ENCODE data around the gene ADRB1.

Gene ADRB1

GRCh38 chr10:114052255-114052654 is 8.6 kb downstream of the ADRB1 start:
- no peak for TF ChIP-seq CTCF (IDR thresholded peaks at IDR 0.05; ENCODE audit: insufficient read depth, low read depth, low read length, missing control alignments)
- DNase-seq (ENCODE audit: low read depth) = no peak
- H3K4me3 ChIP-seq (ENCODE audit: low read length) = no peak overlapping the region

- no peak for DNase-seq (ENCODE audit: low read depth)
- no peak overlapping the region for H3K4me3 ChIP-seq (ENCODE audit: low read length)
- TF ChIP-seq CTCF (IDR thresholded peaks at IDR 0.05; ENCODE audit: insufficient read depth, low read depth, low read length, missing control alignments) = no peak
Observed at GRCh38 chr10:114053946-114054345, 10.3 kb downstream of the ADRB1 start.

GRCh38 chr10:114057855-114058254 is 14.2 kb downstream of the ADRB1 start:
- no peak overlapping the region for H3K4me3 ChIP-seq (ENCODE audit: low read length)
- TF ChIP-seq CTCF (IDR thresholded peaks at IDR 0.05; ENCODE audit: insufficient read depth, low read depth, low read length, missing control alignments) = no peak
- DNase-seq (ENCODE audit: low read depth) = no peak

- DNase-seq (ENCODE audit: low read depth) = no peak
- no peak for TF ChIP-seq CTCF (IDR thresholded peaks at IDR 0.05; ENCODE audit: insufficient read depth, low read depth, low read length, missing control alignments)
- H3K4me3 ChIP-seq (ENCODE audit: low read length) = no peak overlapping the region
Observed at GRCh38 chr10:114058297-114058696, 14.6 kb downstream of the ADRB1 start.

- H3K4me3 ChIP-seq (ENCODE audit: low read length) = no peak overlapping the region
- no peak for TF ChIP-seq CTCF (IDR thresholded peaks at IDR 0.05; ENCODE audit: insufficient read depth, low read depth, low read length, missing control alignments)
- no peak for DNase-seq (ENCODE audit: low read depth)
Observed at GRCh38 chr10:114059561-114059960, 15.9 kb downstream of the ADRB1 start.

GRCh38 chr10:114060456-114060855 is 16.8 kb downstream of the ADRB1 start:
- no peak for TF ChIP-seq CTCF (IDR thresholded peaks at IDR 0.05; ENCODE audit: insufficient read depth, low read depth, low read length, missing control alignments)
- H3K4me3 ChIP-seq (ENCODE audit: low read length) = no peak overlapping the region
- no peak for DNase-seq (ENCODE audit: low read depth)

GRCh38 chr10:114061148-114061547 is 17.5 kb downstream of the ADRB1 start:
- no peak for TF ChIP-seq CTCF (IDR thresholded peaks at IDR 0.05; ENCODE audit: insufficient read depth, low read depth, low read length, missing control alignments)
- DNase-seq (ENCODE audit: low read depth) = peak; percentile 99
- H3K4me3 ChIP-seq (ENCODE audit: low read length) = no peak overlapping the region
